AG09319 (cell line): Measurements from ENCODE around the gene ZNF568.

ENCODE experiments used
- DNase-seq: peaks from one replicate; pipeline ENCODE4 v3.0.0-alpha.2; 2010; ENCODE audit warnings: low read depth; ENCODE audit errors: extremely low read depth
- TF ChIP-seq, protein P1 (sequence below): IDR thresholded peaks from 2 replicates; pipeline ENCODE4 v1.5.1; 2011; ENCODE audit warnings: low read depth, mild to moderate bottlenecking, inconsistent platforms, low read length, moderate library complexity

The ZNF568 gene

DNA sequence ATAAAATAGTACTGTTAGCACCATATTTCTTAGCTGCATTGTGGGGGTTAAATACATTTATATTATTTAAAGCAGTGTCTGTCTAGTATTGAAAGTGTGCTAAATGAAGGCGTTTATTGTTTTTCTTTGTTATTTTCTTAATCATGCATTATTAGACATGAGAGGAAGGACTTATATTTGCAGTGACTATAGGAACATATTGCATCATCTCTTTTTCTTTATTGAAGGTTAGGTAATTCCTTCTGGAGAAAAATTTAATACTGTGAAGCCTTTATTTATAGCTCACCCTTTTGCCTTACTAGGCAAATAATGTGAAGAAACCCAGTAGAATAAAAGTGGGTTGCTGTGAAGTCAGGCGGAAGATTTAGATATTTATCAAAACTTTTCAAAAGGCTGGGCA is 83.2 kb downstream of the ZNF568 start:
- no peak for DNase-seq
- TF ChIP-seq, protein P1, sequence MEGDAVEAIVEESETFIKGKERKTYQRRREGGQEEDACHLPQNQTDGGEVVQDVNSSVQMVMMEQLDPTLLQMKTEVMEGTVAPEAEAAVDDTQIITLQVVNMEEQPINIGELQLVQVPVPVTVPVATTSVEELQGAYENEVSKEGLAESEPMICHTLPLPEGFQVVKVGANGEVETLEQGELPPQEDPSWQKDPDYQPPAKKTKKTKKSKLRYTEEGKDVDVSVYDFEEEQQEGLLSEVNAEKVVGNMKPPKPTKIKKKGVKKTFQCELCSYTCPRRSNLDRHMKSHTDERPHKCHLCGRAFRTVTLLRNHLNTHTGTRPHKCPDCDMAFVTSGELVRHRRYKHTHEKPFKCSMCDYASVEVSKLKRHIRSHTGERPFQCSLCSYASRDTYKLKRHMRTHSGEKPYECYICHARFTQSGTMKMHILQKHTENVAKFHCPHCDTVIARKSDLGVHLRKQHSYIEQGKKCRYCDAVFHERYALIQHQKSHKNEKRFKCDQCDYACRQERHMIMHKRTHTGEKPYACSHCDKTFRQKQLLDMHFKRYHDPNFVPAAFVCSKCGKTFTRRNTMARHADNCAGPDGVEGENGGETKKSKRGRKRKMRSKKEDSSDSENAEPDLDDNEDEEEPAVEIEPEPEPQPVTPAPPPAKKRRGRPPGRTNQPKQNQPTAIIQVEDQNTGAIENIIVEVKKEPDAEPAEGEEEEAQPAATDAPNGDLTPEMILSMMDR = no peak

DNA sequence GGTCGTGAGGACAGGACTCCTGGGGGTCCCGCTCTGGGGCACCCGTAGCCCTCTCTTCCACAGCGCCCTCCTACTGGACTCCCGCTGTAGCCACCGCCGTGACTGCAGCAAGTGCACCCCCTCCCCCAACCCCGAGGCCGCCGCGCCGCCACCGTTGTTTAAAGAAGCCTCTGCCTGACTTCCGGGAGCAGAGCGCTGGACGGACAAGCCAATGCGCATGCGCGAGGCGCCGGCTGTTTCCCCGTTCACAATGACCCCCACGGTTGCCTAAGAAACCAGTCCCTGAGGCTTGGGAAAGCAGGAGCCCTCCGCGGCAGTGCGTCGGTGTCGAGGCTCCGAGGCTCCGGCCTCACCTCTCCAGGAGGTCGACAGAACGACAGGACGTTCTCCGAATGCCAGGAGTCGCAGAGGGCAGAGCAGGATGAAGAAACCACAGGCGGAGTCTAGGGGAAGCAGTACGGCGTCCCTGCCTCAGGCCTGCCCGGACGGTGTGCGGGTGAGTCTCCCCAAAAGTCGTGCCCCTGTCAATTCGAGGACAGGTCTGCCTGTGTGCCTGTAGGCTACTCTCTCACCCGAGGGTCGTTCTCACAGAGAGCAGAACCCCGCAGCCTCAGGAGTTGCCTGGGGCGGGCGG is 91.6 kb downstream of the ZNF568 start:
- peak; percentile 36 for DNase-seq
- TF ChIP-seq, protein P1 = no peak

GRCh38 chr19:37009871-37010270 is 93.7 kb downstream of the ZNF568 start:
- DNase-seq = no peak
- TF ChIP-seq, protein P1 = no peak

DNA sequence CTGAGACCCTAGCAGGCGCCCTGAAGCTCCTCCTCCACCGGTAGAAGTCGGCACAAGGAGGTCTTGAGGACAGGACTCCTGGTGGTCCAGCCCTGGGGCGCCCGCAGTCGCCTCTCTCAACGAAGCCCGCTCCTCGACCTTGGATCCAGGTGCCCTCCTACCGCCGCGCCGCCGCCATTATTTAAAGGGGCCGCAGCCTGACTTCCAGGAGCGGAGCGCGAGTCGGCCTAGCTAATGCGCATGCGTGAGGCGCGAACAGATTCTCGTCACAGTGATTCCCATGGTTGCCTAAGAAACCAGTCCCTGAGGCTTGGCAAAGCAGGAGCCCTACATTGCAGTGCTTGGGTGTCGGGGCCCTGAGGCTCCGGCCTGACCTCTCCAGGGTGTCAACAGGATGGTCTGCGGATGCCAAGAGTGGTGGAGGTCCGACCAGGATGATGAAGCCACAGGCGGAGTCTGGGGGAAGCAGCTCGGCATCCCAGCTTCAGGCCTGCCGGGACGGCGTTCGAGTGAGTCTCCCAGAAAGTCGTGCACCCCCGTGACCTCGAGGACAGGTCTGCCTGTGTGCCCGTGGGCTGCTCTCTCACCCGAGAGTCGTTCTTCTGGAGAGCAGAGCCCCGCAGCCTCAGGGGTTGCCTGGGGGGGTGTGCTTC is 96.1 kb downstream of the ZNF568 start:
- DNase-seq = no peak
- TF ChIP-seq, protein P1 = no peak

GRCh38 chr19:37014456-37014855 is 98.3 kb downstream of the ZNF568 start:
- no peak for DNase-seq
- TF ChIP-seq, protein P1 = no peak

GRCh38 chr19:37045140-37045539 is 129.0 kb downstream of the ZNF568 start:
- no peak for DNase-seq
- TF ChIP-seq, protein P1 = no peak
